Effector memory CD4-positive, alpha-beta T cell (primary cell): ENCODE data around the gene DNAJC17.

Source experiments
- DNase-seq, 3 donors: peaks; one replicate each; pipeline ENCODE4 v3.0.0-alpha.2; 2020
- H3K27ac ChIP-seq: 2 replicates; pipeline ENCODE4 v1.7.0; 2013; ENCODE audit warnings: mild to moderate bottlenecking, low read length, moderate library complexity; ENCODE audit not compliant: insufficient read depth, poor library complexity, severe bottlenecking
- H3K27me3 ChIP-seq: replicated peaks from 2 replicates; pipeline ENCODE4 v1.7.0; 2013; ENCODE audit warnings: mild to moderate bottlenecking, low read length; ENCODE audit not compliant: insufficient read depth, control insufficient read depth, poor library complexity, severe bottlenecking
- H3K36me3 ChIP-seq: 2 replicates; pipeline ENCODE4 v1.7.0; 2013; ENCODE audit warnings: mild to moderate bottlenecking, low read length, moderate library complexity; ENCODE audit not compliant: control insufficient read depth, insufficient read depth
- H3K4me1 ChIP-seq: 2 replicates; pipeline ENCODE4 v1.7.0; 2013; ENCODE audit warnings: low read length, mild to moderate bottlenecking; ENCODE audit not compliant: control insufficient read depth, insufficient read depth, poor library complexity, severe bottlenecking
- H3K4me3 ChIP-seq: 2 replicates; pipeline ENCODE4 v1.7.0; 2013; ENCODE audit warnings: low read length, low read depth, mild to moderate bottlenecking; ENCODE audit not compliant: insufficient read depth, poor library complexity, severe bottlenecking
- H3K9me3 ChIP-seq: 2 replicates; pipeline ENCODE4 v1.7.0; 2013; ENCODE audit warnings: mild to moderate bottlenecking, low read length, moderate library complexity; ENCODE audit not compliant: control insufficient read depth

DNAJC17 gene

GRCh38 chr15:40775740-40776536 is 31.3 kb downstream of the DNAJC17 start:
- no peaks in the 10 kb centered on the region for H3K4me1 ChIP-seq
- no peaks in the 10 kb centered on the region for H3K27me3 ChIP-seq
- no peaks in the 10 kb centered on the region for H3K9me3 ChIP-seq
- no peak for DNase-seq
- H3K4me3 ChIP-seq, result no peak overlapping the region
- no peak overlapping the region for H3K27ac ChIP-seq
- H3K36me3 ChIP-seq, result peaks cover 50% of the 10 kb centered on the region

GRCh38 chr15:40775007-40775406 is 32.3 kb downstream of the DNAJC17 start:
- Histone ChIP-seq H3K4me1 (no peaks in the 10 kb centered on the region), H3K27ac (no peak overlapping the region), H3K36me3 (peaks cover 47% of the 10 kb centered on the region), H3K9me3 (no peaks in the 10 kb centered on the region), H3K4me3 (no peak overlapping the region), H3K27me3 (no peaks in the 10 kb centered on the region)
- DNase-seq, result no peak

GRCh38 chr15:40773902-40774301 is 33.4 kb downstream of the DNAJC17 start:
- Histone ChIP-seq H3K4me1 (peaks cover 4% of the 10 kb centered on the region), H3K27me3 (no peaks in the 10 kb centered on the region), H3K9me3 (no peaks in the 10 kb centered on the region), H3K4me3 (no peak overlapping the region), H3K36me3 (peaks cover 36% of the 10 kb centered on the region), H3K27ac (no peak overlapping the region)
- DNase-seq, result no peak

- no peak overlapping the region for H3K4me3 ChIP-seq
- H3K27me3 ChIP-seq, result no peaks in the 10 kb centered on the region
- peaks cover 34% of the 10 kb centered on the region for H3K36me3 ChIP-seq
- no peaks in the 10 kb centered on the region for H3K9me3 ChIP-seq
- no peak overlapping the region for H3K27ac ChIP-seq
- DNase-seq, result no peak
- peaks cover 4% of the 10 kb centered on the region for H3K4me1 ChIP-seq
Measured at GRCh38 chr15:40773496-40773895, 33.8 kb downstream of the DNAJC17 start.

- no peak for DNase-seq
- Histone ChIP-seq H3K9me3 (no peaks in the 10 kb centered on the region), H3K27me3 (no peaks in the 10 kb centered on the region), H3K27ac (no peak overlapping the region), H3K36me3 (peaks cover 38% of the 10 kb centered on the region), H3K4me3 (no peak overlapping the region), H3K4me1 (peaks cover 4% of the 10 kb centered on the region)
Measured at GRCh38 chr15:40772014-40772413, 35.3 kb downstream of the DNAJC17 start.

GRCh38 chr15:40771242-40771641 is 36.0 kb downstream of the DNAJC17 start:
- Histone ChIP-seq H3K27me3 (no peaks in the 10 kb centered on the region), H3K27ac (no peak overlapping the region), H3K36me3 (peaks cover 30% of the 10 kb centered on the region), H3K9me3 (no peaks in the 10 kb centered on the region), H3K4me3 (no peak overlapping the region), H3K4me1 (peaks cover 4% of the 10 kb centered on the region)
- no peak for DNase-seq

- H3K27me3 ChIP-seq, result no peaks in the 10 kb centered on the region
- H3K27ac ChIP-seq, result no peak overlapping the region
- H3K4me1 ChIP-seq, result peaks cover 10% of the 10 kb centered on the region
- no peak for DNase-seq
- no peaks in the 10 kb centered on the region for H3K9me3 ChIP-seq
- peaks cover 21% of the 10 kb centered on the region for H3K36me3 ChIP-seq
- H3K4me3 ChIP-seq, result no peak overlapping the region
Measured at GRCh38 chr15:40770147-40770721, 37.0 kb downstream of the DNAJC17 start.

- H3K36me3 ChIP-seq, result peaks cover 19% of the 10 kb centered on the region
- H3K27me3 ChIP-seq, result no peaks in the 10 kb centered on the region
- no peak for DNase-seq
- no peaks in the 10 kb centered on the region for H3K9me3 ChIP-seq
- H3K4me1 ChIP-seq, result peaks cover 17% of the 10 kb centered on the region
- H3K27ac ChIP-seq, result peak within 1 kb of the TSS; percentile 27
- no peak within 1 kb of the TSS for H3K4me3 ChIP-seq
Measured at GRCh38 chr15:40769274-40770146, 37.8 kb downstream of the DNAJC17 start, which contains the start of gene C15orf62. Gene C15orf62, plus strand, starts transcription at chr15:40769980. Its CDS starts 516 bp downstream, at chr15:40770496.

GRCh38 chr15:40768521-40769273 is 38.6 kb downstream of the DNAJC17 start:
- Histone ChIP-seq H3K27me3 (no peaks in the 10 kb centered on the region), H3K27ac (peak overlapping the region; percentile 27), H3K36me3 (peaks cover 19% of the 10 kb centered on the region), H3K4me3 (no peak overlapping the region), H3K9me3 (no peaks in the 10 kb centered on the region), H3K4me1 (peaks cover 22% of the 10 kb centered on the region)
- DNase-seq, result no peak
